Gastroesophageal sphincter (tissue), 3 donors: ENCODE results near the gene ELOF1.
"Not testable (repeated sequence)": the region's sequence is repeated elsewhere in the genome, so short reads cannot be mapped to it uniquely, and the experiment has no call there.

ENCODE experiments used
- CTCF ChIP-seq, 4 experiments: fragments of 200-600 bp in 2 of 4; fragments of 450-650 bp in 2 of 4; sonication (generic) in 1 of 4; IDR thresholded peaks; one replicate each; pipeline ENCODE4 v1.5.1; 2017 to 2019; ENCODE audit warnings: antibody characterized with exemption in 4 of 4, mild to moderate bottlenecking in 2 of 4, moderate library complexity in 2 of 4
- EP300 ChIP-seq: sonication (generic); formaldehyde crosslinking; IDR thresholded peaks from one replicate; pipeline ENCODE4 v1.6.1; 2017; ENCODE audit warnings: antibody characterized with exemption, mild to moderate bottlenecking
- POLR2A ChIP-seq, 2 donors: fragments of 450-650 bp; IDR thresholded peaks; one replicate each; pipeline ENCODE4 v1.6.1; 2017; ENCODE audit warnings: antibody characterized with exemption in 2 of 2, mild to moderate bottlenecking in 2 of 2, moderate library complexity in 1 of 2
- POLR2AphosphoS5 ChIP-seq: sonication (generic); formaldehyde crosslinking; IDR thresholded peaks from one replicate; pipeline ENCODE4 v1.6.1; 2017; ENCODE audit warnings: antibody characterized with exemption

- TF ChIP-seq POLR2A (IDR thresholded peaks at IDR 0.05); CTCF (IDR thresholded peaks at IDR 0.05); EP300; POLR2AphosphoS5: not testable (repeated sequence)
Measured at GRCh38 chr19:11565649-11565980, 6.6 kb upstream of the ELOF1 start.
